GM12891 (cell line): Measurements from ENCODE around the gene GRM1.

ENCODE experiments used
- POLR2A ChIP-seq: IDR thresholded peaks from 2 replicates; pipeline ENCODE4 v1.6.1; 2011; ENCODE audit warnings: low read depth, low read length, control low read depth
- POLR2AphosphoS5 ChIP-seq: IDR thresholded peaks from 2 replicates; pipeline ENCODE4 v1.6.1; 2011; ENCODE audit warnings: low read depth, low read length, control low read depth
- POU2F2 ChIP-seq: IDR thresholded peaks from 2 replicates; pipeline ENCODE4 v1.6.1; 2011; ENCODE audit warnings: low read depth, mild to moderate bottlenecking, control low read depth, low read length, moderate library complexity
- SPI1 ChIP-seq: IDR thresholded peaks from 2 replicates; pipeline ENCODE4 v1.6.1; 2011; ENCODE audit warnings: low read depth, low read length, control low read depth
- TAF1 ChIP-seq: IDR thresholded peaks from 2 replicates; pipeline ENCODE4 v1.6.1; 2011; ENCODE audit warnings: low read depth, low read length, control low read depth

GRCh38 chr6:146484411-146484810 is 455.5 kb downstream of the GRM1 start:
- no peak for TF ChIP-seq POLR2AphosphoS5
- no peak for TF ChIP-seq TAF1
- no peak for TF ChIP-seq POLR2A
- no peak for TF ChIP-seq SPI1
- TF ChIP-seq POU2F2: no peak
